ENCODE results near the gene SLC34A3.

SLC34A3 gene

GRCh38 chr9:137275203-137275587, 44.5 kb downstream of the SLC34A3 start:
- DNase-seq (ENCODE audit: low read depth in 2 of 3, low spot score in 2 of 3): no peak

DNA sequence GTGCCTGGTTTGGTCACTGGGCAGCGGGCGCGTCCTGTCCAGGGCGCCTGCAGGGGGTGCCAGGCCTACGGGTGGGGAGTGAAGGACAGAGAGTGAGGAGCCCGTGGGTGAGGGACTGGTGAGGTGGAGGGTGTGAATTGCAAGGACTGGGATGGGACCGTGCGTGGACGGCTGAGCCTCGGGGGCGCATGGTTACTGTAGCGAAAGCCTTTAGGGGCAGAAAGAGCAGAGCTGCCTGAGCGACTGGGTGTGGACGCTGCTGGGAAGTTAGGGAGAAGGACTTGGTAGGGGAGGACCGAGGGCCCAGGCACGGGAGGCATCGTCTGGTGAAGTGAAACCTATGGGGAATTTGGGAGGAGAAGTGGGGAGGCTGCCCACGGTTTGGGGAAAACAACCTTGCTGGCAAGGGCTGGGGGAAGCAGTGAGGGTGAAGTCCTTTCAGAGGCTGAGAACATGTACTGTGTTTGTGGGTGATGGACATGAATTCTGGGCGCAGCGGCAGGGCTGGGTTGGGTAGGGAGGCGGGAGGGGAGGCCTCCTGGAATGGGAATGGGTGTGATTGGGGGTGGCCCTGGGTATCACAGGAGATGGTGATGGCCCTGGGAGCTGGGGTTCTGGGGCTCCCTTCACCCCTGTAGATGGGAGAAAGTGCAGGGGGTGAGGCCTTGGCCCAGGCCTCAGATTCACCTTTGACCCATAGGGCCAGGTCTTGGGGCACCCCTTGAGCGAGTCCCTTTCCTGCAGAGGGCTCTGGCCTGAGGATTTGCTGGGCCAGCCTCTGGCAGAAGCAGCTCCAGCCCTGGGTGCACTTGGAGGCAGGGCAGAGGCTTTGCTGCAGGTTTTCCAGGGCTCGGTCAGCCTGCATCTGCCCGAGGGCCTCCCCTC, 45.1 kb downstream of the SLC34A3 start:
- no peak for DNase-seq (ENCODE audit: low read depth in 2 of 3, low spot score in 2 of 3)

DNA sequence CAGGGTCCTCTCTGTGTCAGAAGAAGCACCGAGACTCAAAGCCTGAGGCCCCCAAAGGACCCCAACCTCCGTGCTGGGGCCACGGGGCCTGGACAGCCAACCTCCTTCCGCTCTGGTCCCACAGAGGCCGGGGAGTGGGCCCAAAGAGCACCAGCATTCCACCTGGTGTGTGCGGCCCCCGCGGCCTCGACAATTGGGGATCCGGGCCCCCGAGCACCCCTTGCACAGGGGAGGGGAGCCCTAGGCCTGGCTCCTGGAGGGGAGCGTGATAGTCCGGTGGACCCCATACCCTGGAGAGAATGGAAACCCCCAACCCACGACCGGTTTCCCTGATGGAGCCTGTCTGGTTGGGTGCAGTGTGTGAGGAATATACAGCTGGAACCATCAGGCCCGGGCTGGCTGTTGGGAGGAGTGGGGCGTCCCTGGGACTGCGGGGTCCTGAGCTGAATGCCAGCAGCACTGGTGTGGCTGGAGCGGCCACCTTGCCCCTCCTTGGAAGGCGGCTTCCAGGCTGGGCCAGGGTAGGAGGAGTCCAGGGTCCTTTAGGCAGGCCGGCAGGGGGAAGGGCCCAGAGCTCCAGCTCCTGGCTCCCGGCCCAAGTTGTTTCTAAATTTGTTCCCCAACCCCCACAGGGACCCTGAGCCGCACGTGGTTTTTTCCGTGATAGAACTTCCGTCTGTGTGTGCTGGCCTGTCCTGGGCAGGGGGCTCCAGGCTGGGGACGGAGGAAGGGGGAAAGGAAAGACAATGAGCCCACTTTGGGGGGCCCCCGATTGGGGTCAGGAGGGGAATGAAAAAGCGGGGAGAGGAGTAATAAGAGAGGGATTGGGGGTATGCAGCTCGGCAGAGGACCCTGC, 46.0 kb downstream of the SLC34A3 start:
- DNase-seq (ENCODE audit: low read depth in 2 of 3, low spot score in 2 of 3): no peak

DNA sequence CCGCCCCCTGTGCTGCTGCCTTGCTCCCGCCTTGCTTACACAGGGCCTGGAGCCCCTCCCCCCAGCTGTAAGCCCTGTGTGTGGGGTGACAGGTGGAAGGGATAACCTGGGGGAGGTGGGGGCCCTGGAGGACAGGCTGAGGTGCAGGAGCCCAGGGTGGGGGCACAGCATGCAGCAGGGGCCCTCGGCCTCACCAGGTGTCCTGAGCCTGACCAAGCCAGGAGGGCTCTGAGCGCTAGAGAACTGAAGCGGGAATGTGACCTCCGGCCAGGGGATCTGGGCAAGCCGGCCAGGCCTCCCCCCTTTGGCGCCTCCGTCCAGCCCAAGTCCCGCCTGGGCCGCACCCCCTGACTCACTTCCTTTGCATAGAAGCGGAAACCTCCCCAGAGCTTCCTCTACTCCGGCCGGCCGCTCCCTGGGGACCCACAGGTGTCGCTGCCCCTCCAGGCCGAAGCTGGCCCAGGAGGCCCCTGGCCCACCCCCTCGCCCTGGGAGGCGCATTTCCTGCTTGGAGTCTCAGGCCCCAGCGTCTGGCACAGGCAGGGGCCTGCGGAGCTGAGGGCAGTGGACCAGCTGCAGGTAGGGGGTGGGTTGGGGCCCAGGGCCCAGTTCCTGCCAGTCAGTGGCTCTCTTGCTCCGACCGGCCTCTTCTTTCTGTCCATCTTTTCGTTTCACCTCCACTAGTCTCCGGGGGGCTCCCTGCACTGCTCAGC, 46.8 kb downstream of the SLC34A3 start, which contains the start of gene TOR4A:
TOR4A (plus strand) TSS at position 398 of the 713 bp plus-strand sequence. CDS start 964 bp downstream, outside the sequence.
- no peak for DNase-seq (ENCODE audit: low read depth in 2 of 3, low spot score in 2 of 3)

- DNase-seq (ENCODE audit: low read depth in 2 of 3, low spot score in 2 of 3): no peak
These were observed 47.5 kb downstream of the SLC34A3 start for GRCh38 chr9:137278061-137278701.

DNA sequence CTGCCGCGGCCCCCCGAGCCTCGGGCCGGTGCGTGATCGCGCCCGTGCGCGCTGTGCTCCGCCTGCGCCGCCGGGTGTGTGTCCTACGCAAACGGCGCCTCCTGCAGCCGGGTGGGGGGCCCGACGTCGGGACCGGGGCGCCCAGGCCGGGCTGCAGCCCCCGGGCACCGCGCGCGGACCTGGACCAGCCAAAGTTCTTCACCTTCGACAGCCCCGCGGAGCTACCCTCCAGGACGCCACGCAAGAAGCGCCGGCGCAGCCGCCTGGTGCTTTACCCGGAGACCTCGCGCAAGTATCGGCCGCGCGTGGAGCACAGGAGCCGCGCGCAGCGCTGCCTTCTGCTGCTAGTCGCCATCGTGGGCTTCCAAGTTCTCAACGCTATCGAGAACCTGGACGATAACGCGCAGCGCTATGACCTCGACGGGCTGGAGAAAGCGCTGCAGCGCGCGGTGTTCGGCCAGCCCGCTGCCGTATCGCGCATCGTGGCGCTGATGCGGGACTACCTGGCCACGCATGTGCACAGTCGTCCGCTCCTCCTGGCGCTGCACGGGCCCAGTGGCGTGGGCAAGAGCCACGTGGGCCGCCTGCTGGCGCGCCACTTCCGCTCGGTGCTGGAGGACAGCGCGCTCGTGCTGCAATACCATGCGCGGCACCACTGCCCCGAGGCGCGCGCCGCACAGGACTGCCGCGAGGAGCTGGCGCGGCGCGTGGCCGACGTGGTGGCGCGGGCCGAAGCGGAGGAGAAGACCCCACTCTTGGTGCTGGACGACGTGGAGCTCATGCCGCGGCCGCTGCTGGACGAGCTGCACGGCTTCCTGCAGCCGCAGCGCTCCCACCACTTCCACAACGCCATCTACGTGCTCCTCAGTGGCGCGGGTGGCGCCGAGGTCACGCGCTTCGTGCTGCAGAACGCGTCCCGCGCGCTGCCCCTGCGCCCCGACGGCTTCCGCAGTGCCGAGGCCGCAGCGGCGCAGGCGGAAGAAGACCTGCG, 48.3 kb downstream of the SLC34A3 start:
- no peak for DNase-seq (ENCODE audit: low read depth in 2 of 3, low spot score in 2 of 3)

- no peak for DNase-seq (ENCODE audit: low read depth in 2 of 3, low spot score in 2 of 3)
These were observed 49.2 kb downstream of the SLC34A3 start for GRCh38 chr9:137279741-137280473.

GRCh38 chr9:137280474-137281344, 50.0 kb downstream of the SLC34A3 start:
- no peak for DNase-seq (ENCODE audit: low read depth in 2 of 3, low spot score in 2 of 3)

DNA sequence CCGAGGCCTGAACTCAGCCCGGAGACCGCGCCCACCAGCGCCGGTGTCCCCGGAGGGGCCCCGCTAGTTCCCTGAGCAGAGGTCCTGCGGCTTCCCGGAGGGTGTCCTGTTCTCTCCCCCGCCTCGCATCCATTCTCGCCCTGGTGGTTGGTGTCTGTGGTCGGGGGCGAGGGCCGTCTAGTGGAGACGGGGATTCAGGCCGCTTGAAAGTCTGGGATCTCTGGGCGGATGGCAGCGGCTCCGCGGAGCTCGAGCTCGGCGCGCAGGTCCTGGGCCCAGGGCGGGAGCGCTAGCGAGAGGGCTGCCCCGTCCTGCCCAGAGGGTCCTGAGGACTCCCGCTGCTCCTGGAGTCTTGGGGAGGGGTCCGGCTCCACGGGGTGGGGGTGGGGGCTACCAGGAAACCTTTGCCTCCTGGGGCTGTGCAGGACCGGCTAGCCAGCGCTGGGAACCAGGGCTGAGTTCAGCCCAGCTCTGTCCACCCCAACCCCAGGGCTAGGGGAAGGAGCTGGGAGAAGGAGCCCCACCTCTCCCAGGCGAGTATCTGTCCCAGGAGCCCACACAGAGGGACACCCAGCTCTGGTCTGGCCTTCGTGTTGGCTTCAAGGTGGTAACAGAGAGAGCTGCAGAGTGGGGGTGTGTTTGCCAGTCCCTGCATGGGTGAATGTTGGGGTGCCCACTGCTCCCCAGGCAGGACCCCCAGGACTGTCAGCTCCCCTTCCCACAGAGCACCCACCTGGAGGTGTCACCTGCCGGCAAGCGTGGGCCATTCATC, 50.8 kb downstream of the SLC34A3 start:
- no peak for DNase-seq (ENCODE audit: low read depth in 2 of 3, low spot score in 2 of 3)
